Hepatocyte (in vitro differentiated cells): ENCODE measurements around the gene ETV3. TPM values are rescaled to one million over a fixed set of nuclear protein-coding genes. Genes with fewer than 3 reads are reported as not detected.

Source experiments
- DNase-seq: peaks from one replicate; pipeline ENCODE4 v3.0.0-alpha.2; 2016; ENCODE audit warnings: low spot score
- H2AFZ ChIP-seq: fragments of 200-600 bp; sonication (generic); 2 replicates; pipeline ENCODE4 v1.6.0; 2016; ENCODE audit warnings: antibody characterized with exemption, mild to moderate bottlenecking
- H3K27ac ChIP-seq: fragments of 200-600 bp; sonication (generic); 2 replicates; pipeline ENCODE4 v1.5.1; 2016; ENCODE audit warnings: mild to moderate bottlenecking
- H3K27me3 ChIP-seq: fragments of 200-600 bp; sonication (generic); 2 replicates; pipeline ENCODE4 v1.6.1; 2016
- H3K36me3 ChIP-seq: fragments of 200-600 bp; sonication (generic); replicated peaks from 2 replicates; pipeline ENCODE4 v1.5.1; 2016; ENCODE audit warnings: low read depth; ENCODE audit not compliant: insufficient read depth
- H3K4me1 ChIP-seq: fragments of 200-600 bp; sonication (generic); 2 replicates; pipeline ENCODE4 v1.5.1; 2016; ENCODE audit warnings: mild to moderate bottlenecking, moderate library complexity; ENCODE audit not compliant: insufficient read depth
- H3K4me2 ChIP-seq: fragments of 200-600 bp; sonication (generic); 2 replicates; pipeline ENCODE4 v1.6.0; 2016
- H3K4me3 ChIP-seq: fragments of 200-600 bp; sonication (generic); 2 replicates; pipeline ENCODE4 v1.5.1; 2016; ENCODE audit warnings: mild to moderate bottlenecking
- H3K79me2 ChIP-seq: fragments of 200-600 bp; sonication (generic); 2 replicates; pipeline ENCODE4 v1.6.0; 2017; ENCODE audit warnings: mild to moderate bottlenecking
- H3K9me2 ChIP-seq: fragments of 200-600 bp; sonication (generic); replicated peaks from 2 replicates; pipeline ENCODE4 v1.6.0; 2017; ENCODE audit warnings: mild to moderate bottlenecking; ENCODE audit not compliant: insufficient read depth
- H3K9me3 ChIP-seq: fragments of 200-600 bp; sonication (generic); 2 replicates; pipeline ENCODE4 v1.5.1; 2016; ENCODE audit warnings: low read depth, mild to moderate bottlenecking
- H4K20me1 ChIP-seq: fragments of 200-600 bp; sonication (generic); 2 replicates; pipeline ENCODE4 v1.6.0; 2016; ENCODE audit warnings: mild to moderate bottlenecking; ENCODE audit not compliant: insufficient read depth, poor library complexity, severe bottlenecking
- EZH2 ChIP-seq: fragments of 200-600 bp; sonication (generic); IDR thresholded peaks from 2 replicates; pipeline ENCODE4 v1.6.1; 2016; ENCODE audit warnings: antibody characterized with exemption, mild to moderate bottlenecking, borderline replicate concordance
- EZH2phosphoT487 ChIP-seq: fragments of 200-600 bp; sonication (generic); IDR thresholded peaks from one replicate; pipeline ENCODE4 v1.6.1; 2018; ENCODE audit warnings: antibody characterized with exemption, mild to moderate bottlenecking, low read depth, moderate library complexity; ENCODE audit not compliant: unreplicated experiment, severe bottlenecking
- WGBS: methylation state at CpG from one replicate; pipeline ENCODE4 v1.1.6; 2016; ENCODE audit warnings: low lambda C conversion rate; ENCODE audit errors: missing lambda C conversion rate; 5-methylcytosine and 5-hydroxymethylcytosine counted together
- polyA plus RNA-seq: library from polyadenylated mRNA; unstranded; fragments of >200 nt; fragmentation: Nextera tagmentation; extraction: Ambion mirVana; gene quantifications from 2 replicates; pipeline ENCODE4 v1.2.1, GENCODE V29; 2016
- total RNA-seq: library from RNA; depleted of rRNA; stranded (reverse); fragments of >200 nt; gene quantifications from 2 replicates; pipeline ENCODE4 v1.2.3, GENCODE V29; 2014
- TF ChIP-seq, protein P1 (sequence below): fragments of 200-600 bp; sonication (generic); IDR thresholded peaks from 2 replicates; pipeline ENCODE4 v1.5.1; 2016; ENCODE audit warnings: antibody characterized with exemption, mild to moderate bottlenecking; ENCODE audit not compliant: poor library complexity

The ETV3 gene
- total and polyA plus RNA-seq, 2 experiments from 2014 or later = 8.4 to 17.6 TPM

GRCh38 chr1:157155658-157156057, 17.5 kb upstream of the ETV3 start:
- peaks cover 22% of the 10 kb centered on the region for H3K4me1 ChIP-seq
- 32% methylated on average over 7 of the region's 8 CpGs for WGBS
- no peaks in the 10 kb centered on the region for H3K79me2 ChIP-seq
- peak overlapping the region; percentile 81 for H3K27ac ChIP-seq
- no peaks in the 10 kb centered on the region for H3K9me3 ChIP-seq
- DNase-seq = peak; percentile 21
- H3K9me2 ChIP-seq = no peaks in the 10 kb centered on the region
- no peaks in the 10 kb centered on the region for H4K20me1 ChIP-seq
- H3K4me2 ChIP-seq = peak overlapping the region; percentile 80
- no peaks in the 10 kb centered on the region for H3K36me3 ChIP-seq
- no peaks in the 10 kb centered on the region for H3K27me3 ChIP-seq
- H2AFZ ChIP-seq = peak overlapping the region; percentile 49
- H3K4me3 ChIP-seq = no peak overlapping the region
- TF ChIP-seq EZH2phosphoT487 (no peak), EZH2 (no peak)
- TF ChIP-seq, protein P1, sequence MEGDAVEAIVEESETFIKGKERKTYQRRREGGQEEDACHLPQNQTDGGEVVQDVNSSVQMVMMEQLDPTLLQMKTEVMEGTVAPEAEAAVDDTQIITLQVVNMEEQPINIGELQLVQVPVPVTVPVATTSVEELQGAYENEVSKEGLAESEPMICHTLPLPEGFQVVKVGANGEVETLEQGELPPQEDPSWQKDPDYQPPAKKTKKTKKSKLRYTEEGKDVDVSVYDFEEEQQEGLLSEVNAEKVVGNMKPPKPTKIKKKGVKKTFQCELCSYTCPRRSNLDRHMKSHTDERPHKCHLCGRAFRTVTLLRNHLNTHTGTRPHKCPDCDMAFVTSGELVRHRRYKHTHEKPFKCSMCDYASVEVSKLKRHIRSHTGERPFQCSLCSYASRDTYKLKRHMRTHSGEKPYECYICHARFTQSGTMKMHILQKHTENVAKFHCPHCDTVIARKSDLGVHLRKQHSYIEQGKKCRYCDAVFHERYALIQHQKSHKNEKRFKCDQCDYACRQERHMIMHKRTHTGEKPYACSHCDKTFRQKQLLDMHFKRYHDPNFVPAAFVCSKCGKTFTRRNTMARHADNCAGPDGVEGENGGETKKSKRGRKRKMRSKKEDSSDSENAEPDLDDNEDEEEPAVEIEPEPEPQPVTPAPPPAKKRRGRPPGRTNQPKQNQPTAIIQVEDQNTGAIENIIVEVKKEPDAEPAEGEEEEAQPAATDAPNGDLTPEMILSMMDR = no peak

- TF ChIP-seq, protein P1 = no peak
- TF ChIP-seq EZH2phosphoT487 (no peak), EZH2 (no peak)
- Histone ChIP-seq H3K79me2 (no peaks in the 10 kb centered on the region), H2AFZ (no peak overlapping the region), H3K4me2 (peak overlapping the region; percentile 80), H4K20me1 (no peaks in the 10 kb centered on the region), H3K36me3 (no peaks in the 10 kb centered on the region), H3K9me3 (no peaks in the 10 kb centered on the region), H3K27ac (peak overlapping the region; percentile 81), H3K4me3 (no peak overlapping the region), H3K9me2 (no peaks in the 10 kb centered on the region), H3K4me1 (peaks cover 22% of the 10 kb centered on the region), H3K27me3 (no peaks in the 10 kb centered on the region)
- DNase-seq = peak; percentile 88
- 57% methylated on average over 6 of the region's 7 CpGs for WGBS
Observed at GRCh38 chr1:157154940-157155514, 16.8 kb upstream of the ETV3 start.

DNA sequence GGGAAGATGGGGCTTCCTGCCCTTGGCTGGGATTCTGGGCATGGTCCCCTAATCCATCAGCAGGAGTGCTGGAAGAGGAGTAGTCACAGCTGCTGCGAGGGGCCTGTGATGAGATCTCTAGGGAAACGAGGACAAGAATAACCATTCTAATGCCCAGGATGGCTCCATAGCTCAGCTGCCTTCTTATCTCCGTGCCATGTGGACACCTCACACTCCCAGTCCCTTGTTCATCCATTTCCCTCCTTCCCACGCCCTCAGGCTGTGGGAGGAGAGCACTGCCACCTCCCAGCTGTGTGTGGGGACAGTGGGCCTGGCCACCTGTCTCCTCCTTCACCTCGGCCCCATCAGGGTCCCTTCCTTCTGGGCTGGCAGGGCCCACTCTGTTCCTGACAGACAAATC, 16.1 kb upstream of the ETV3 start:
- no peak overlapping the region for H3K4me2 ChIP-seq
- no peaks in the 10 kb centered on the region for H3K79me2 ChIP-seq
- no peak overlapping the region for H3K4me3 ChIP-seq
- TF ChIP-seq EZH2phosphoT487 = no peak
- TF ChIP-seq, protein P1 = no peak
- no peak for TF ChIP-seq EZH2
- no peaks in the 10 kb centered on the region for H4K20me1 ChIP-seq
- H3K27me3 ChIP-seq = no peaks in the 10 kb centered on the region
- peak overlapping the region; percentile 81 for H3K27ac ChIP-seq
- no peak overlapping the region for H2AFZ ChIP-seq
- 85% methylated on average over 4 of the region's 5 CpGs for WGBS
- DNase-seq = peak; percentile 22
- H3K36me3 ChIP-seq = no peaks in the 10 kb centered on the region
- H3K9me3 ChIP-seq = no peaks in the 10 kb centered on the region
- peaks cover 22% of the 10 kb centered on the region for H3K4me1 ChIP-seq
- no peaks in the 10 kb centered on the region for H3K9me2 ChIP-seq
